ENCODE measurements around the gene GALNT17.

The GALNT17 gene

GRCh38 chr7:71687286-71687685, 555.3 kb downstream of the GALNT17 start:
- no peak overlapping the region for H3K4ac ChIP-seq (ENCODE audit: low read depth in 1 of 2, low read length in 2 of 2)
- H3K4me3 ChIP-seq (ENCODE audit: insufficient read depth in 1 of 2, low read depth in 1 of 2, low read length in 2 of 2), result no peak overlapping the region
- H3K79me1 ChIP-seq (replicated peaks; ENCODE audit: low read length, poor library complexity, severe bottlenecking), result no peaks in the 10 kb centered on the region
- no peak overlapping the region for H2BK120ac ChIP-seq (ENCODE audit: low read depth, low read length)
- H3K14ac ChIP-seq (ENCODE audit: low read length in 2 of 2), result no peak overlapping the region
- H3K23ac ChIP-seq (ENCODE audit: low read length in 2 of 2), result no peak overlapping the region
- no peaks in the 10 kb centered on the region for H3K9me3 ChIP-seq (ENCODE audit: control insufficient read depth, low read length)
- no peak overlapping the region for H3K9ac ChIP-seq (ENCODE audit: low read length)
- DNase-seq, result no peak
- no peaks in the 10 kb centered on the region for H3K4me1 ChIP-seq (ENCODE audit: control insufficient read depth, insufficient read depth, low read depth, low read length)
- H2BK5ac ChIP-seq (ENCODE audit: low read depth, low read length, poor library complexity, severe bottlenecking), result no peak overlapping the region
- H4K8ac ChIP-seq (ENCODE audit: low read length), result no peak overlapping the region
- no peak overlapping the region for H4K91ac ChIP-seq (ENCODE audit: low read length)
- no peak overlapping the region for H3K27ac ChIP-seq (ENCODE audit: low read length, poor library complexity, severe bottlenecking)
- WGBS, result 89% methylated on average over 10 of the region's 12 CpGs
- peaks cover 0 to 7% of the 10 kb centered on the region in 2 experiments for H3K27me3 ChIP-seq (ENCODE audit: control insufficient read depth in 1 of 2, insufficient read depth in 1 of 2, low read length in 2 of 2)
- no peak overlapping the region for H2AFZ ChIP-seq (ENCODE audit: low read depth, low read length)
- no peak overlapping the region for H3K4me2 ChIP-seq (ENCODE audit: low read length, poor library complexity, severe bottlenecking)
- H2AK5ac ChIP-seq (ENCODE audit: low read length, severe bottlenecking), result no peak overlapping the region
- H3K18ac ChIP-seq (ENCODE audit: low read depth in 1 of 2, low read length in 2 of 2), result no peak overlapping the region
- H3K36me3 ChIP-seq (ENCODE audit: control insufficient read depth in 1 of 2, insufficient read depth in 2 of 2, low read depth in 1 of 2, low read length in 2 of 2), result no peaks in the 10 kb centered on the region
- no peak overlapping the region for H2BK15ac ChIP-seq (ENCODE audit: low read depth, poor library complexity, severe bottlenecking)
- no peak overlapping the region for H2BK12ac ChIP-seq (ENCODE audit: low read length in 2 of 2)

GRCh38 chr7:71687831-71688599, 556.1 kb downstream of the GALNT17 start:
- peaks cover 0 to 7% of the 10 kb centered on the region in 2 experiments for H3K27me3 ChIP-seq (ENCODE audit: control insufficient read depth in 1 of 2, insufficient read depth in 1 of 2, low read length in 2 of 2)
- H3K23ac ChIP-seq (ENCODE audit: low read length in 2 of 2), result no peak overlapping the region
- no peaks in the 10 kb centered on the region for H3K36me3 ChIP-seq (ENCODE audit: control insufficient read depth in 1 of 2, insufficient read depth in 2 of 2, low read depth in 1 of 2, low read length in 2 of 2)
- no peak overlapping the region for H3K27ac ChIP-seq (ENCODE audit: low read length, poor library complexity, severe bottlenecking)
- H3K18ac ChIP-seq (ENCODE audit: low read depth in 1 of 2, low read length in 2 of 2), result no peak overlapping the region
- no peak overlapping the region for H3K4me2 ChIP-seq (ENCODE audit: low read length, poor library complexity, severe bottlenecking)
- WGBS, result 66% methylated on average over 11 of the region's 11 CpGs
- H3K79me1 ChIP-seq (replicated peaks; ENCODE audit: low read length, poor library complexity, severe bottlenecking), result no peaks in the 10 kb centered on the region
- H2BK120ac ChIP-seq (ENCODE audit: low read depth, low read length), result no peak overlapping the region
- H4K8ac ChIP-seq (ENCODE audit: low read length), result no peak overlapping the region
- no peak overlapping the region for H3K4me3 ChIP-seq (ENCODE audit: insufficient read depth in 1 of 2, low read depth in 1 of 2, low read length in 2 of 2)
- no peak overlapping the region for H3K9ac ChIP-seq (ENCODE audit: low read length)
- no peak overlapping the region for H3K14ac ChIP-seq (ENCODE audit: low read length in 2 of 2)
- H3K4ac ChIP-seq (ENCODE audit: low read depth in 1 of 2, low read length in 2 of 2), result no peak overlapping the region
- H2AFZ ChIP-seq (ENCODE audit: low read depth, low read length), result no peak overlapping the region
- no peak overlapping the region for H2BK5ac ChIP-seq (ENCODE audit: low read depth, low read length, poor library complexity, severe bottlenecking)
- H2BK15ac ChIP-seq (ENCODE audit: low read depth, poor library complexity, severe bottlenecking), result no peak overlapping the region
- no peaks in the 10 kb centered on the region for H3K9me3 ChIP-seq (ENCODE audit: control insufficient read depth, low read length)
- no peaks in the 10 kb centered on the region for H3K4me1 ChIP-seq (ENCODE audit: control insufficient read depth, insufficient read depth, low read depth, low read length)
- no peak overlapping the region for H2BK12ac ChIP-seq (ENCODE audit: low read length in 2 of 2)
- no peak overlapping the region for H2AK5ac ChIP-seq (ENCODE audit: low read length, severe bottlenecking)
- DNase-seq, result no peak
- H4K91ac ChIP-seq (ENCODE audit: low read length), result no peak overlapping the region

GRCh38 chr7:71691538-71691937, 559.6 kb downstream of the GALNT17 start:
- Histone ChIP-seq H3K79me1 (replicated peaks; ENCODE audit: low read length, poor library complexity, severe bottlenecking) (no peaks in the 10 kb centered on the region), H3K18ac (ENCODE audit: low read depth in 1 of 2, low read length in 2 of 2) (no peak overlapping the region), H3K4ac (ENCODE audit: low read depth in 1 of 2, low read length in 2 of 2) (no peak overlapping the region), H2BK15ac (ENCODE audit: low read depth, poor library complexity, severe bottlenecking) (no peak overlapping the region), H3K14ac (ENCODE audit: low read length in 2 of 2) (no peak overlapping the region), H3K4me2 (ENCODE audit: low read length, poor library complexity, severe bottlenecking) (no peak overlapping the region), H4K8ac (ENCODE audit: low read length) (no peak overlapping the region), H2BK120ac (ENCODE audit: low read depth, low read length) (no peak overlapping the region), H2AFZ (ENCODE audit: low read depth, low read length) (no peak overlapping the region), H3K36me3 (ENCODE audit: control insufficient read depth in 1 of 2, insufficient read depth in 2 of 2, low read depth in 1 of 2, low read length in 2 of 2) (no peaks in the 10 kb centered on the region), H4K91ac (ENCODE audit: low read length) (no peak overlapping the region), H3K4me3 (ENCODE audit: insufficient read depth in 1 of 2, low read depth in 1 of 2, low read length in 2 of 2) (no peak overlapping the region), H3K27me3 (ENCODE audit: control insufficient read depth in 1 of 2, insufficient read depth in 1 of 2, low read length in 2 of 2) (peaks cover 0 to 7% of the 10 kb centered on the region in 2 experiments), H3K27ac (ENCODE audit: low read length, poor library complexity, severe bottlenecking) (no peak overlapping the region), H2AK5ac (ENCODE audit: low read length, severe bottlenecking) (no peak overlapping the region), H3K9me3 (ENCODE audit: control insufficient read depth, low read length) (no peaks in the 10 kb centered on the region), H3K4me1 (ENCODE audit: control insufficient read depth, insufficient read depth, low read depth, low read length) (no peaks in the 10 kb centered on the region), H2BK5ac (ENCODE audit: low read depth, low read length, poor library complexity, severe bottlenecking) (no peak overlapping the region), H3K9ac (ENCODE audit: low read length) (no peak overlapping the region), H3K23ac (ENCODE audit: low read length in 2 of 2) (no peak overlapping the region), H2BK12ac (ENCODE audit: low read length in 2 of 2) (no peak overlapping the region)
- WGBS, result 95% methylated on average over 1 of the region's 1 CpG
- DNase-seq, result no peak

GRCh38 chr7:71694665-71695064, 562.7 kb downstream of the GALNT17 start:
- Histone ChIP-seq H3K23ac (ENCODE audit: low read length in 2 of 2) (no peak overlapping the region), H3K18ac (ENCODE audit: low read depth in 1 of 2, low read length in 2 of 2) (no peak overlapping the region), H3K4me1 (ENCODE audit: control insufficient read depth, insufficient read depth, low read depth, low read length) (no peaks in the 10 kb centered on the region), H4K91ac (ENCODE audit: low read length) (no peak overlapping the region), H3K9me3 (ENCODE audit: control insufficient read depth, low read length) (peaks cover 7% of the 10 kb centered on the region), H3K27me3 (ENCODE audit: control insufficient read depth in 1 of 2, insufficient read depth in 1 of 2, low read length in 2 of 2) (no peaks in the 10 kb centered on the region), H2BK15ac (ENCODE audit: low read depth, poor library complexity, severe bottlenecking) (no peak overlapping the region), H2BK12ac (ENCODE audit: low read length in 2 of 2) (no peak overlapping the region), H3K79me1 (replicated peaks; ENCODE audit: low read length, poor library complexity, severe bottlenecking) (no peaks in the 10 kb centered on the region), H4K8ac (ENCODE audit: low read length) (no peak overlapping the region), H3K36me3 (ENCODE audit: control insufficient read depth in 1 of 2, insufficient read depth in 2 of 2, low read depth in 1 of 2, low read length in 2 of 2) (no peaks in the 10 kb centered on the region), H3K4ac (ENCODE audit: low read depth in 1 of 2, low read length in 2 of 2) (no peak overlapping the region), H3K4me3 (ENCODE audit: insufficient read depth in 1 of 2, low read depth in 1 of 2, low read length in 2 of 2) (no peak overlapping the region), H2BK120ac (ENCODE audit: low read depth, low read length) (no peak overlapping the region), H3K27ac (ENCODE audit: low read length, poor library complexity, severe bottlenecking) (no peak overlapping the region), H3K4me2 (ENCODE audit: low read length, poor library complexity, severe bottlenecking) (no peak overlapping the region), H2AFZ (ENCODE audit: low read depth, low read length) (no peak overlapping the region), H2AK5ac (ENCODE audit: low read length, severe bottlenecking) (no peak overlapping the region), H3K14ac (ENCODE audit: low read length in 2 of 2) (no peak overlapping the region), H3K9ac (ENCODE audit: low read length) (no peak overlapping the region), H2BK5ac (ENCODE audit: low read depth, low read length, poor library complexity, severe bottlenecking) (no peak overlapping the region)
- 44% methylated on average over 6 of the region's 6 CpGs for WGBS
- no peak for DNase-seq
